ENCODE data around the gene NEURL3.

NEURL3 gene

GRCh38 chr2:96498021-96498431, 7.1 kb downstream of the NEURL3 start:
- ATAC-seq = no peak; the same call in 2 of the 3 replicates
- TF ChIP-seq POU6F1 (CRISPR knock-in tag; IDR thresholded peaks at IDR 0.05; ENCODE audit: borderline replicate concordance, low read depth) = no peak
- TF ChIP-seq, protein P1, sequence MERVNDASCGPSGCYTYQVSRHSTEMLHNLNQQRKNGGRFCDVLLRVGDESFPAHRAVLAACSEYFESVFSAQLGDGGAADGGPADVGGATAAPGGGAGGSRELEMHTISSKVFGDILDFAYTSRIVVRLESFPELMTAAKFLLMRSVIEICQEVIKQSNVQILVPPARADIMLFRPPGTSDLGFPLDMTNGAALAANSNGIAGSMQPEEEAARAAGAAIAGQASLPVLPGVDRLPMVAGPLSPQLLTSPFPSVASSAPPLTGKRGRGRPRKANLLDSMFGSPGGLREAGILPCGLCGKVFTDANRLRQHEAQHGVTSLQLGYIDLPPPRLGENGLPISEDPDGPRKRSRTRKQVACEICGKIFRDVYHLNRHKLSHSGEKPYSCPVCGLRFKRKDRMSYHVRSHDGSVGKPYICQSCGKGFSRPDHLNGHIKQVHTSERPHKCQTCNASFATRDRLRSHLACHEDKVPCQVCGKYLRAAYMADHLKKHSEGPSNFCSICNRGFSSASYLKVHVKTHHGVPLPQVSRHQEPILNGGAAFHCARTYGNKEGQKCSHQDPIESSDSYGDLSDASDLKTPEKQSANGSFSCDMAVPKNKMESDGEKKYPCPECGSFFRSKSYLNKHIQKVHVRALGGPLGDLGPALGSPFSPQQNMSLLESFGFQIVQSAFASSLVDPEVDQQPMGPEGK (CRISPR knock-in tag; IDR thresholded peaks at IDR 0.05; ENCODE audit: borderline replicate concordance) = no peak
- no peak for TF ChIP-seq ZFP3 (CRISPR knock-in tag; IDR thresholded peaks at IDR 0.05)
- no peak for TF ChIP-seq SNAI2 (CRISPR knock-in tag; IDR thresholded peaks at IDR 0.05)
- no peak for TF ChIP-seq TCF4 (CRISPR knock-in tag; IDR thresholded peaks at IDR 0.05; ENCODE audit: borderline replicate concordance)
- TF ChIP-seq ESRRG (CRISPR knock-in tag; IDR thresholded peaks at IDR 0.05) = no peak
- TF ChIP-seq ZFP30 (CRISPR knock-in tag; IDR thresholded peaks at IDR 0.05) = no peak
- no peak for TF ChIP-seq ISL1 (CRISPR knock-in tag; IDR thresholded peaks at IDR 0.05)
- TF ChIP-seq TSHZ2 (CRISPR knock-in tag; IDR thresholded peaks at IDR 0.05) = no peak
- no peak for TF ChIP-seq ZNF70 (CRISPR knock-in tag; IDR thresholded peaks at IDR 0.05)

GRCh38 chr2:96495982-96496629, 9.1 kb downstream of the NEURL3 start:
- ATAC-seq = no peak
- TF ChIP-seq CSDC2 (CRISPR knock-in tag; IDR thresholded peaks at IDR 0.05) (no peak), POU6F1 (CRISPR knock-in tag; IDR thresholded peaks at IDR 0.05; ENCODE audit: borderline replicate concordance, low read depth) (no peak), ZFP3 (CRISPR knock-in tag; IDR thresholded peaks at IDR 0.05) (no peak), TSHZ2 (CRISPR knock-in tag; IDR thresholded peaks at IDR 0.05) (no peak), GLIS3 (CRISPR knock-in tag; IDR thresholded peaks at IDR 0.05) (no peak), ESRRG (CRISPR knock-in tag; IDR thresholded peaks at IDR 0.05) (no peak), ISL1 (CRISPR knock-in tag; IDR thresholded peaks at IDR 0.05) (no peak), RARB (CRISPR knock-in tag; IDR thresholded peaks at IDR 0.05) (no peak), ZFP30 (CRISPR knock-in tag; IDR thresholded peaks at IDR 0.05) (no peak), ZNF70 (CRISPR knock-in tag; IDR thresholded peaks at IDR 0.05) (no peak), ARNTL (CRISPR knock-in tag; IDR thresholded peaks at IDR 0.05; ENCODE audit: borderline replicate concordance, low read depth) (no peak), BACH2 (CRISPR knock-in tag; IDR thresholded peaks at IDR 0.05; ENCODE audit: borderline replicate concordance) (no peak), ZNF8 (CRISPR knock-in tag; IDR thresholded peaks at IDR 0.05) (no peak), CSRNP3 (CRISPR knock-in tag; IDR thresholded peaks at IDR 0.05) (no peak), ZC3H10 (CRISPR knock-in tag; IDR thresholded peaks at IDR 0.05) (no peak), PPARA (CRISPR knock-in tag; IDR thresholded peaks at IDR 0.05; ENCODE audit: borderline replicate concordance) (no peak), TCF4 (CRISPR knock-in tag; IDR thresholded peaks at IDR 0.05; ENCODE audit: borderline replicate concordance) (no peak), TOX (CRISPR knock-in tag; IDR thresholded peaks at IDR 0.05; ENCODE audit: borderline replicate concordance) (no peak)
- TF ChIP-seq, protein P1 (CRISPR knock-in tag; IDR thresholded peaks at IDR 0.05; ENCODE audit: borderline replicate concordance) = no peak
- TF ChIP-seq, protein P2, sequence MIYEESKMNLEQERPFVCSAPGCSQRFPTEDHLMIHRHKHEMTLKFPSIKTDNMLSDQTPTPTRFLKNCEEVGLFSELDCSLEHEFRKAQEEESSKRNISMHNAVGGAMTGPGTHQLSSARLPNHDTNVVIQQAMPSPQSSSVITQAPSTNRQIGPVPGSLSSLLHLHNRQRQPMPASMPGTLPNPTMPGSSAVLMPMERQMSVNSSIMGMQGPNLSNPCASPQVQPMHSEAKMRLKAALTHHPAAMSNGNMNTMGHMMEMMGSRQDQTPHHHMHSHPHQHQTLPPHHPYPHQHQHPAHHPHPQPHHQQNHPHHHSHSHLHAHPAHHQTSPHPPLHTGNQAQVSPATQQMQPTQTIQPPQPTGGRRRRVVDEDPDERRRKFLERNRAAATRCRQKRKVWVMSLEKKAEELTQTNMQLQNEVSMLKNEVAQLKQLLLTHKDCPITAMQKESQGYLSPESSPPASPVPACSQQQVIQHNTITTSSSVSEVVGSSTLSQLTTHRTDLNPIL (CRISPR knock-in tag; IDR thresholded peaks at IDR 0.05; ENCODE audit: low read depth) = no peak

Data from SK-N-SH treated with all-trans-retinoic acid at 6 μM for 48 hours (cell line).